Suprapubic skin (tissue), 4 donors: ENCODE data around the gene PLA2G1B.

Experiments
- CTCF ChIP-seq, 2 donors: fragments of 200-600 bp in 1 of 2; fragments of 450-650 bp in 1 of 2; sonication (generic) in 1 of 2; IDR thresholded peaks; one replicate each; pipeline ENCODE4 v1.5.1; 2016 to 2019; ENCODE audit warnings: antibody characterized with exemption in 2 of 2, mild to moderate bottlenecking in 1 of 2, moderate library complexity in 1 of 2
- POLR2A ChIP-seq, 2 donors: fragments of 450-650 bp; IDR thresholded peaks; one replicate each; pipeline ENCODE4 v1.6.1; 2017; ENCODE audit warnings: antibody characterized with exemption in 2 of 2, mild to moderate bottlenecking in 2 of 2, moderate library complexity in 2 of 2
- POLR2AphosphoS5 ChIP-seq, 3 donors: sonication (generic); formaldehyde crosslinking; IDR thresholded peaks; one replicate each; pipeline ENCODE4 v1.6.1; 2017; ENCODE audit warnings: antibody characterized with exemption in 3 of 3

GRCh38 chr12:120361506-120362208 is 34.1 kb upstream of the PLA2G1B start:
- no peak for TF ChIP-seq CTCF (IDR thresholded peaks at IDR 0.05)
- TF ChIP-seq POLR2A (IDR thresholded peaks at IDR 0.05) = no peak
- no peak for TF ChIP-seq POLR2AphosphoS5 (IDR thresholded peaks at IDR 0.05)
